GM19468 (cell line): ENCODE data around the gene PLB1.

Source experiments
- ATAC-seq: cut with Tn5 transposase; IDR thresholded peaks from one replicate; pipeline ENCODE4 v1.9.1; 2021; ENCODE audit warnings: mild to moderate bottlenecking, moderate library complexity, moderate number of reproducible peaks; ENCODE audit not compliant: unreplicated experiment; ENCODE audit errors: extremely low read depth

The PLB1 gene

GRCh38 chr2:28621172-28622100, 125.6 kb downstream of the PLB1 start:
- ATAC-seq = no peak

GRCh38 chr2:28622101-28622499, 126.2 kb downstream of the PLB1 start:
- ATAC-seq = no peak

DNA sequence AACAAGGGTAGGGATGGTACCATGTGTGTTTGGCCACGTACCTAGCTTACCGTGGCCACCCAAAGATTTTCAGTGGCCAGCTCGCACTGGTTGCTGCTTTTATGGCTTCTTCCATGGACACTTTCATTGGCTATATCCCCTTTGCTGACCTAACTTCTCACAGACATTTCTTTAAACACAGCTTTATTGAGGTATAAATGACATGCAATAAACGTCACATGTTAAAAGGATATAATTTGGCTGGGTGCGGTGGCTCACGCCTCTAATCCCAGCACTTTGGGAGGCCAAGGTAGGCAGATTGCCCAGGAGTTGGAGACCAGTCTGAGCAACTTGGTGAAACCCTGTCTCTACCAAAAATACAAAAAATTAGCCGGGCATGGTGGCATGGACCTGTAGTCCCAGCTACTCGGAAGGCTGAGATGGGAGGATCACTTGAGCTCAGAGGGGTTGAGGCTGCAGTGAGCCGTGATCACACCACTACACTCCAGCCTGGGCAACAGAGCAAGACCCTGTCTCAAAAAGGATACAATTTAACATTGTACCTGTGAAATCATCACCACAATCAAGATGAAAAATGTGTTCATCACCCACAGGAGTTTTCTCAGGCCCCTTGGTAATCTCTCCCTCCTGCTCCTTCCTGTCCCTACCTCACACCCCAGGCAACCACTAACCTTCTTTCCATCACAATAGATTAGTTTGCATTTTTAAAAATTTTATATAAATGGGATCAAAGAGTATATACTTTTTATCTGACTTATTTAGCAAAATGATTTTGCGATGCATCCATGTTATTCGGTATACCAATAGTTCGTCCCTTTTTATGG, 127.9 kb downstream of the PLB1 start:
- no peak for ATAC-seq

GRCh38 chr2:28624436-28624792, 128.6 kb downstream of the PLB1 start:
- no peak for ATAC-seq

DNA sequence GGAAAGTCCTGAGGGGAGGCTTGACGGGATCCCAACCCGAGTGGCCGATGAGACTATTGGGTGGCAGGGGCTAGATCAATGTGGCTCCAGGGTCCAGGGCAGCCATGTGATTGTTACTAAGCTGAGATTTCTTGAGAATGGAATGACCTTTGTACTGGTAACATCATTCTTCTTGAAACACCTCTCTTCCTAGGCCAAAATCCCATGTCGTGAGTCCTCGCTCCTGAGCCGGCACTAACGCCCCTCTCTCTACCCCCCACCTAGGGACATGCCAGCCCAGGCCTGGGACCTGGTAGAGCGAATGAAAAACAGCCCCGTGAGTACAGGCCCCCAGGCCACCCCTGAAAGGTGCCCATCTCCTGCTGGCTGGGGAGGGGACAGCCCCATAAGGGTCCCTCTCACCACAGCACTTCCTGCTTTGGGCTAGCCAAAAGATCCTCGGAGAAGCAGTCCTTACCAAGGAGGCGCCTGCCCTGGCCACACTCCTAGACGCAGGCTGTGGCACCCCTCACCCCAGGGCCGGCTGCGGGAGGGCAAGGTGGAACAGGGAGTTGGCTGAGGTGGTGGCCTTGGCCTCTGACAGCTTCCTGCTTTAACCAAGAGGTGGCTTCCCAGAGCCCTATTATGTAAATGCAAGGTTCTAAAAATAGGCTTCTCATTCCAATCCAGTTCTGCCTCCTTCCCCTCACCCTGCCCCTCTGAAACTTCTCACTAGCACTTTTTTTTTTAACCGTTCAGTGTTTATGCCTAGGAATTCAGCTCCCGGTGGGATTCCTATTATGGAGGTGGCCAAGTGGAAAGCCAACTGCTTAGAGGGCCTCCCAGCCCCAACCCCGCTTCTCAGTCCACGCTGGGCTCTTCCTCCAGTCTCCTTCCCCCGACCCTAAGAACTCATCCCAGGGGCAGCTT, 129.2 kb downstream of the PLB1 start:
- ATAC-seq = no peak

DNA sequence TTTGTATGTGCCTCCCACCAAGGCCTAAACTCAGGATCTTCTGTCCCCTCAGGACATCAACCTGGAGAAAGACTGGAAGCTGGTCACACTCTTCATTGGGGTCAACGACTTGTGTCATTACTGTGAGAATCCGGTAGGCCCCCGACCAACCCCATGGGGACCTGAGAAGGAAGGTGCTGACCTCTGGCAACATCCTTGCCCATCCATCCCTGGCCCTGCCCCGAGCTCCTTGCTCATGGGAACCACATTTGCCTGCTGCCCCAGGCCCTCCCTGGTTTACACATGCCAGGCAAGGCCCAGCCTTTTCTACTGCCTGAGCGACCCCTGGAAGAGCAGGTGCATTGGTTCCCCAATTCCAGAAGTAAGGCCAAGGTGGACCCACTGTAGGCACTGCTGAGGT, 130.5 kb downstream of the PLB1 start:
- ATAC-seq = no peak

- ATAC-seq = no peak
These were observed 131.1 kb downstream of the PLB1 start for GRCh38 chr2:28626891-28627421.

- no peak for ATAC-seq
These were observed 132.0 kb downstream of the PLB1 start for GRCh38 chr2:28627722-28628480.

DNA sequence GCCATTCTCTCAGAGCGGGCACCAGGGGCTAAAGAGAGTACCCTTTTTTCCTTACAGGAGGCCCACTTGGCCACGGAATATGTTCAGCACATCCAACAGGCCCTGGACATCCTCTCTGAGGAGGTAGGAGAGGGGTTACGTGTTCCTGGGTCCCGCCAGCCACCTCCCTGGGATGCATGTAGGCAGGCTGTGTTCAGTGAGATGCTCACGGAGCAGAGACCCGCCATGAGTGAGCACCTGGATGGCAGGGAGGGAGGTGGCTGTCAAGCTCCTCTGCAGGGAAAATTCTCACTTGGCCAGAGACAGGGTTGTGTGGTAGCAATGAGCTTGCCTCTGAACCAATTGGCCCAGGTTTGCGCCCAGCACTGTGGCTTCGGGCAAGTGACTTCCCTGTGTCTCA, 132.6 kb downstream of the PLB1 start:
- no peak for ATAC-seq

DNA sequence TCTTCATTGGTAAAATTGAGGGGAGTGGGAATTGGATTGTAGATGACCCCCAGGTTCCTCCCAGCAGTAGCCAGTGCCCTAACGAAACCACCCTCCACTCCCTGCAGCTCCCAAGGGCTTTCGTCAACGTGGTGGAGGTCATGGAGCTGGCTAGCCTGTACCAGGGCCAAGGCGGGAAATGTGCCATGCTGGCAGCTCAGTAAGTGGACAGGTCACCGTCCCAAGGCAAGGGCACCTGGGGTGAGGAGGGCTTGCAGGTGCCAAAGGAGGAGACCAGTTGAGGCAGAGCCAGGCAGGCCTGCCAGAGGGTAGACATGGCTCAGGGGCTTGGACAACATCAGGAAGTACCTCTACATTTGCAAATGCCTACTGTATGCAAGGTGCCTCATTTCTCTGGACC, 133.1 kb downstream of the PLB1 start:
- no peak for ATAC-seq

DNA sequence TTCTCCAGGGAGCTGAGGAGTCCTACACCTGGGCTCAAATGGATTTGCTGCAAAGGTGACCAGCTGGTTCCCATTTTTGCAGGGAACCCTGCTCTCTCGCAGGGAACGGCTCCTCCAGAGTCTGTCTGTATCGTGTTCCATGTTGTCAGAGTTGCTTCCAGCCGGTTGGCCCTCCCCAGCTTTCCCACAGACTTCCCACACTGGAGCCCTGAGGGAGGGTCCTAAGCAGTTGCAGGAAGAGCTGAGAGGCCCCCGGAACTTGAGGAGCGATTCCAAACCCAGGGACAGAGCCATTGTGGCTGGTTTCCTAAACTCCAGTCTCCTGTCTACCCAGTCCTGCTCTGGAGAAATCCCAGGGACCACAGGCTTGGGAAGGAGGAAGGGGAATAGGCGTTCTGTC, 134.1 kb downstream of the PLB1 start:
- no peak for ATAC-seq

DNA sequence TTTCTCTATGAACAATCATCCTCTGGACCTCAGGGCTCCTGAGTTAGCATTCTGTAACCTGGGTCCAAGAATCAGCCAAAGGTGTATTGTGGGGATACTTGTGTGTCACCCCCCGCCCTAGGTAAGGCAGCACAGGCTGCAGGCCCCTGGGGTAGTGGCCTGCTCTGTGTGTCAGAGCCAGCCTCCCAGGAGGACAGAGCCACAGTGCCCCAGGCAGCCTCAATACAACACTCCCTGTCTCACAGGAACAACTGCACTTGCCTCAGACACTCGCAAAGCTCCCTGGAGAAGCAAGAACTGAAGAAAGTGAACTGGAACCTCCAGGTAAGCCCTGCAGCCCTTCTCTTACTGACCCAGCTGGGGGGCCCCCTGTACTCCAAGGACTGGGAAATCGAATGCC, 134.5 kb downstream of the PLB1 start:
- ATAC-seq = no peak

- ATAC-seq = no peak
These were observed 135.8 kb downstream of the PLB1 start for GRCh38 chr2:28631514-28632206.

GRCh38 chr2:28632791-28633190, 136.9 kb downstream of the PLB1 start:
- ATAC-seq = no peak

GRCh38 chr2:28633204-28633603, 137.3 kb downstream of the PLB1 start:
- ATAC-seq = no peak

DNA sequence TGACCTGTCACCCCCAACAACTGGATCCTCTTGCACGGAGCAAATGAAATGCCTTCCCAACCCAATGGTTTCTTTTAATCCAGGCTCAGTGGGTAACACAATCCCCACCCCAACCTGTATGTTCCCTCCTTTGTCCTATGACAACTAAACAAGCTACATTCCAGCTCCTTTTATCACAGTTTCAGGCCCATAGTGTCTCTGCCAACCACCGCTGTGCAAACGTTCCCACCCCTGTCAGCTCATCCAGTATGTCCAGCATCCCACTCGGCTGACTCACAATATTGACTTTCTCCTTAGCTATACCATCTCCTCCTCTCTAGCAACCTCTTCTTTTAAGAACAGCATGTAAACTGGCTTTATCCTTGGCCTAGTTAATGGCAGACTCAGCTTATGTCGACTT, 137.9 kb downstream of the PLB1 start:
- no peak for ATAC-seq

GRCh38 chr2:28635191-28635611, 139.3 kb downstream of the PLB1 start:
- ATAC-seq = no peak

DNA sequence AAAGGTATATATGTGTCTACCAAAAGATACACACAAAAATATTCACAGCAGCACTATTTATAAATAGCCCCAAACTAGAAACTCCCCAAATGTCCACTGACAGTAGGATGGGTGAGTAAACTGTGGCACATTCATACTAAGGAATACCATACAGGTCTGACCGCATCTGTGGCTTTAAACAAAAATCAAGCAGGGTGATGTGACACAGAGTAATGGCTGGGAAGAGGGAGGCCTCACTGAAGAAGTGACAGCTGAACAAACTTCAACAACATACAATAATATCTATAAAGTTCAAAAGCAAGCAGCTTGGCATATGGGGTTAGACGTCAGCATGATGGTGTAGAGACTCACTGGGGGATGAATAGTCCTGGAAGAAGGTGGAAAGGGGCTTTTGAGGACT, 140.6 kb downstream of the PLB1 start:
- no peak for ATAC-seq
